Osteoblast (primary cell): ENCODE measurements around the gene BBX. TPM values are rescaled to one million over a fixed set of nuclear protein-coding genes. Genes with fewer than 3 reads are reported as not detected.

ENCODE experiments used
- DNase-seq: peaks from one replicate; pipeline ENCODE4 v3.0.0; 2011; ENCODE audit warnings: low spot score, mixed read lengths; ENCODE audit not compliant: insufficient read length; ENCODE audit errors: missing footprints
- H2AFZ ChIP-seq: 2 replicates; pipeline ENCODE4 v1.6.0; 2011; ENCODE audit warnings: mild to moderate bottlenecking, low read length
- H3K27ac ChIP-seq: 2 replicates; pipeline ENCODE4 v1.5.1; 2011; ENCODE audit warnings: mild to moderate bottlenecking, low read depth, low read length, moderate library complexity
- H3K27me3 ChIP-seq: 2 replicates; pipeline ENCODE4 v1.6.0; 2012; ENCODE audit warnings: mild to moderate bottlenecking, control low read depth, inconsistent platforms, low read length, moderate library complexity; ENCODE audit not compliant: insufficient read depth
- H3K36me3 ChIP-seq: 2 replicates; pipeline ENCODE4 v1.5.1; 2011; ENCODE audit warnings: mild to moderate bottlenecking, low read length, control low read depth, moderate library complexity; ENCODE audit not compliant: insufficient read depth
- H3K4me1 ChIP-seq: 2 replicates; pipeline ENCODE4 v1.5.1; 2011; ENCODE audit warnings: mild to moderate bottlenecking, low read length, control low read depth, moderate library complexity; ENCODE audit not compliant: insufficient read depth
- H3K4me2 ChIP-seq: 2 replicates; pipeline ENCODE4 v1.6.0; 2011; ENCODE audit warnings: mild to moderate bottlenecking, low read length; ENCODE audit not compliant: insufficient read depth
- H3K4me3 ChIP-seq: fragments of 200-600 bp; sonication (generic); 3 replicates; pipeline ENCODE4 v1.5.1; 2012; ENCODE audit warnings: mild to moderate bottlenecking, low read length, inconsistent platforms; ENCODE audit not compliant: insufficient read depth
- H3K79me2 ChIP-seq: 2 replicates; pipeline ENCODE4 v1.6.0; 2012; ENCODE audit warnings: mild to moderate bottlenecking, low read length, control low read depth, inconsistent platforms; ENCODE audit not compliant: insufficient read depth
- H3K9me3 ChIP-seq: 2 replicates; pipeline ENCODE4 v1.5.1; 2011; ENCODE audit warnings: low read depth, low read length, control low read depth
- H4K20me1 ChIP-seq: 2 replicates; pipeline ENCODE4 v1.6.0; 2012; ENCODE audit warnings: mild to moderate bottlenecking, low read length, control low read depth; ENCODE audit not compliant: insufficient read depth
- total RNA-seq: library from RNA; depleted of rRNA; stranded (reverse); fragments of >200 nt; gene quantifications from 2 replicates; pipeline ENCODE4 v1.2.3, GENCODE V29; 2012
- TF ChIP-seq, protein P1 (sequence below): IDR thresholded peaks from 2 replicates; pipeline ENCODE4 v1.5.1; 2011; ENCODE audit warnings: mild to moderate bottlenecking, low read depth, low read length, moderate library complexity; ENCODE audit errors: extremely low read depth

Gene BBX
- total RNA-seq, 1 donor, result 66.6 TPM

GRCh38 chr3:107753494-107753893, 230.7 kb downstream of the BBX start:
- no peak overlapping the region for H2AFZ ChIP-seq
- no peaks in the 10 kb centered on the region for H3K79me2 ChIP-seq
- peaks cover 2% of the 10 kb centered on the region for H3K36me3 ChIP-seq
- TF ChIP-seq, protein P1, sequence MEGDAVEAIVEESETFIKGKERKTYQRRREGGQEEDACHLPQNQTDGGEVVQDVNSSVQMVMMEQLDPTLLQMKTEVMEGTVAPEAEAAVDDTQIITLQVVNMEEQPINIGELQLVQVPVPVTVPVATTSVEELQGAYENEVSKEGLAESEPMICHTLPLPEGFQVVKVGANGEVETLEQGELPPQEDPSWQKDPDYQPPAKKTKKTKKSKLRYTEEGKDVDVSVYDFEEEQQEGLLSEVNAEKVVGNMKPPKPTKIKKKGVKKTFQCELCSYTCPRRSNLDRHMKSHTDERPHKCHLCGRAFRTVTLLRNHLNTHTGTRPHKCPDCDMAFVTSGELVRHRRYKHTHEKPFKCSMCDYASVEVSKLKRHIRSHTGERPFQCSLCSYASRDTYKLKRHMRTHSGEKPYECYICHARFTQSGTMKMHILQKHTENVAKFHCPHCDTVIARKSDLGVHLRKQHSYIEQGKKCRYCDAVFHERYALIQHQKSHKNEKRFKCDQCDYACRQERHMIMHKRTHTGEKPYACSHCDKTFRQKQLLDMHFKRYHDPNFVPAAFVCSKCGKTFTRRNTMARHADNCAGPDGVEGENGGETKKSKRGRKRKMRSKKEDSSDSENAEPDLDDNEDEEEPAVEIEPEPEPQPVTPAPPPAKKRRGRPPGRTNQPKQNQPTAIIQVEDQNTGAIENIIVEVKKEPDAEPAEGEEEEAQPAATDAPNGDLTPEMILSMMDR, result peak; percentile 71
- H3K27ac ChIP-seq, result no peak overlapping the region
- H3K9me3 ChIP-seq, result no peaks in the 10 kb centered on the region
- H3K27me3 ChIP-seq, result no peaks in the 10 kb centered on the region
- H3K4me1 ChIP-seq, result no peaks in the 10 kb centered on the region
- no peak overlapping the region for H3K4me2 ChIP-seq
- H4K20me1 ChIP-seq, result no peaks in the 10 kb centered on the region
- no peak for DNase-seq
- H3K4me3 ChIP-seq, result no peak overlapping the region

GRCh38 chr3:107753976-107754375, 231.2 kb downstream of the BBX start:
- Histone ChIP-seq H3K4me3 (no peak overlapping the region), H3K9me3 (no peaks in the 10 kb centered on the region), H3K27ac (no peak overlapping the region), H3K27me3 (no peaks in the 10 kb centered on the region), H3K4me2 (no peak overlapping the region), H2AFZ (no peak overlapping the region), H3K4me1 (no peaks in the 10 kb centered on the region), H3K36me3 (peaks cover 2% of the 10 kb centered on the region), H3K79me2 (no peaks in the 10 kb centered on the region), H4K20me1 (no peaks in the 10 kb centered on the region)
- DNase-seq, result no peak
- TF ChIP-seq, protein P1, result no peak

DNA sequence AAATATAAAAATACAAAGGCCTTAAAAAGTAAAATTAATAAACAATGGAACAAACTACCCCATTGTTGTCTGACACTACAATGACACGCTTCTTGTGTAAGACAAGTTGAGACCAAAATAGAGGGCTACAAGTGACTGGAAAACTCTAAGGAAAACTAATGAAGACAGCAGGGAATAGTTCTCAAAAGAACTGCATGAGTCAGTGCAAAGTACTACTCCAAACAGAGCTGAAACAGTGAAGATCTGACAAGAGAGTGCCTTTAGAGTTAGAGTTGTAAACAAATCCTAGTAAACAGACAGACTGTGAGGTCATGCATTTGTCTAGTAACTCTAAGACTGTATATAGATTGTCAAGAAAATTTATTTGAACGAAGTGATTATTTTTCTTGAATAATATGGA, 233.9 kb downstream of the BBX start:
- H2AFZ ChIP-seq, result no peak overlapping the region
- no peak overlapping the region for H3K27ac ChIP-seq
- no peak overlapping the region for H3K4me3 ChIP-seq
- H3K36me3 ChIP-seq, result peaks cover 2% of the 10 kb centered on the region
- H3K4me1 ChIP-seq, result no peaks in the 10 kb centered on the region
- TF ChIP-seq, protein P1, result no peak
- H4K20me1 ChIP-seq, result no peaks in the 10 kb centered on the region
- no peaks in the 10 kb centered on the region for H3K9me3 ChIP-seq
- no peaks in the 10 kb centered on the region for H3K27me3 ChIP-seq
- H3K4me2 ChIP-seq, result no peak overlapping the region
- H3K79me2 ChIP-seq, result no peaks in the 10 kb centered on the region
- no peak for DNase-seq

DNA sequence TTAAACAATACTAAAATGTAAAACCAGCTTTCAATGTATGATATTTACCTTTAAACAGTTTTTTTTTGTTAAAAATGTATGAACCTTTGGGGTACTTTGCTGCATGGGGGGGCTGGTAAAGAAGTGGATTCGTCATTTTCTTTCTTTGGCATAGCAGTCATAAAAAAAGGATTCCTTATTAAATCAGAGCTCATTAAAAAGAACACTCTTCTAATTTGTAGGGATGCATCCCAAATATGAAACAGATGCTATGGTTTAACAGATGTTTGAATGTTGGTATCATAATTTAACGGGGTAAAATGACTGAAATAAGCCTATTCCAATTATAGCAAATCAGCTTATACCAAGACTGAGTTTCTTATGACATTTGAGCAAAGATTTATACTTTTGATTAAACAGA, 234.4 kb downstream of the BBX start:
- no peak overlapping the region for H3K27ac ChIP-seq
- H2AFZ ChIP-seq, result no peak overlapping the region
- H3K4me2 ChIP-seq, result no peak overlapping the region
- no peaks in the 10 kb centered on the region for H4K20me1 ChIP-seq
- H3K4me3 ChIP-seq, result no peak overlapping the region
- no peaks in the 10 kb centered on the region for H3K4me1 ChIP-seq
- TF ChIP-seq, protein P1, result no peak
- peaks cover 2% of the 10 kb centered on the region for H3K36me3 ChIP-seq
- no peak for DNase-seq
- H3K9me3 ChIP-seq, result no peaks in the 10 kb centered on the region
- H3K79me2 ChIP-seq, result no peaks in the 10 kb centered on the region
- no peaks in the 10 kb centered on the region for H3K27me3 ChIP-seq
